Tibial nerve (tissue), 3 donors: Measurements from ENCODE around the gene SPRR2F.

ENCODE experiments used
- POLR2A ChIP-seq, 2 donors: fragments of 450-650 bp; IDR thresholded peaks; one replicate each; pipeline ENCODE4 v1.6.1; 2017; ENCODE audit warnings: antibody characterized with exemption in 2 of 2, mild to moderate bottlenecking in 2 of 2, moderate library complexity in 2 of 2
- TF ChIP-seq, protein P1 (sequence below), 5 experiments: fragments of 200-600 bp in 3 of 5; fragments of 450-650 bp in 2 of 5; sonication (generic) in 3 of 5; IDR thresholded peaks; one replicate each; pipeline ENCODE4 v1.5.1; 2016 to 2019; ENCODE audit warnings: antibody characterized with exemption in 5 of 5, mild to moderate bottlenecking in 3 of 5, moderate library complexity in 2 of 5

DNA sequence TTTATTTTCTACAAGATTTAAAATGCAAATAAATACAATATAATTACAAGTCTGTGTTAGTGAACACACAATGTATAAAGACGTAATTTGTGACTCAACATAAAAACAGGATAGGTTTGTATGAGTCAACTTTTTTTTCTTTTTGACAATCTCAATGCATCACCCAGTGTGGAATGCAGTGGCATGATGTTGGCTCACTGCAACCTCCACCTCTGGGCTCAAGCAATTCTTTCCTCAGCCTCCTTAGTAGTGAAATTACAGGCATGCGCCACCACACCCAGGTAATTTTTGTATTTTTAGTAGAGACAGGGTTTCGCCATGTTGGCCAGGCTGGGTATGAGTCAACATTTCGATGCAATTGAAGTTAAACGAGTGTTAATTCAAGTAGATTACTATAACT is 13.1 kb downstream of the SPRR2F start:
- TF ChIP-seq, protein P1, sequence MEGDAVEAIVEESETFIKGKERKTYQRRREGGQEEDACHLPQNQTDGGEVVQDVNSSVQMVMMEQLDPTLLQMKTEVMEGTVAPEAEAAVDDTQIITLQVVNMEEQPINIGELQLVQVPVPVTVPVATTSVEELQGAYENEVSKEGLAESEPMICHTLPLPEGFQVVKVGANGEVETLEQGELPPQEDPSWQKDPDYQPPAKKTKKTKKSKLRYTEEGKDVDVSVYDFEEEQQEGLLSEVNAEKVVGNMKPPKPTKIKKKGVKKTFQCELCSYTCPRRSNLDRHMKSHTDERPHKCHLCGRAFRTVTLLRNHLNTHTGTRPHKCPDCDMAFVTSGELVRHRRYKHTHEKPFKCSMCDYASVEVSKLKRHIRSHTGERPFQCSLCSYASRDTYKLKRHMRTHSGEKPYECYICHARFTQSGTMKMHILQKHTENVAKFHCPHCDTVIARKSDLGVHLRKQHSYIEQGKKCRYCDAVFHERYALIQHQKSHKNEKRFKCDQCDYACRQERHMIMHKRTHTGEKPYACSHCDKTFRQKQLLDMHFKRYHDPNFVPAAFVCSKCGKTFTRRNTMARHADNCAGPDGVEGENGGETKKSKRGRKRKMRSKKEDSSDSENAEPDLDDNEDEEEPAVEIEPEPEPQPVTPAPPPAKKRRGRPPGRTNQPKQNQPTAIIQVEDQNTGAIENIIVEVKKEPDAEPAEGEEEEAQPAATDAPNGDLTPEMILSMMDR (IDR thresholded peaks at IDR 0.05): no peak
- TF ChIP-seq POLR2A (IDR thresholded peaks at IDR 0.05): no peak
